HepG2 (cell line): Measurements from ENCODE around the gene PKIB. TPM values are rescaled to one million over a fixed set of nuclear protein-coding genes. Genes with fewer than 3 reads are reported as not detected.

Experiments used
- ATAC-seq: fragments of 200-7000 bp; cut with Tn5 transposase; 3 replicates; pipeline ENCODE4 v1.9.1; 2020; ENCODE audit warnings: mild to moderate bottlenecking, moderate library complexity
- BruUV-seq: library from RNA; stranded (reverse); fragments of 400-500 nt; replicated peaks from 2 replicates; lab custom pipeline; 2021; lab: Mats Ljungman, UMichigan
- CTCF ChIA-PET: fragments of 300-600 bp; formaldehyde crosslinking; extraction: SDS; loops from one replicate; lab custom pipeline; 2021; ENCODE audit warnings: low total read pairs, inconsistent platforms, low intra/inter-chr PET ratio; lab: Yijun Ruan, JAX
- POLR2A ChIA-PET: fragments of 350-600 bp; sonication (Branson Sonifier 250); formaldehyde crosslinking; loops from one replicate; lab custom pipeline; 2020; ENCODE audit warnings: antibody characterized with exemption, inconsistent platforms; lab: Yijun Ruan, JAX
- DNase-seq: peaks from one replicate; pipeline ENCODE4 v3.0.0-alpha.2; 2015; ENCODE audit warnings: low spot score
- FAIRE-seq: peaks from 3 replicates; lab custom pipeline; 2011; peaks lifted over from hg19 to GRCh38; lab: Jason Lieb, UNC
- H2AFZ ChIP-seq: one replicate; pipeline ENCODE4 v1.6.1; 2011; ENCODE audit warnings: low read length, inconsistent platforms
- H3K27ac ChIP-seq: fragments of 300-600 bp; 3 replicates; pipeline ENCODE4 v1.8.0; 2011; ENCODE audit warnings: mixed run types, mild to moderate bottlenecking, mixed read lengths, low read length, inconsistent platforms; ENCODE audit not compliant: insufficient read depth; ENCODE audit errors: extremely low read length
- H3K27me3 ChIP-seq, 2 experiments: fragments of 200-600 bp in 1 of 2; 2 replicates in 1 of 2; 3 replicates in 1 of 2; pipeline versions ENCODE4 v1.6.0 to v1.8.0; 2011; ENCODE audit warnings: low read length in 2 of 2, mild to moderate bottlenecking in 2 of 2, moderate library complexity in 2 of 2, inconsistent platforms in 1 of 2; ENCODE audit not compliant: insufficient read depth in 2 of 2, control insufficient read depth in 1 of 2
- H3K36me3 ChIP-seq, 2 experiments: fragments of 200-600 bp in 1 of 2; replicated peaks in 1 of 2; 2 replicates in 1 of 2; 3 replicates in 1 of 2; pipeline versions ENCODE4 v1.5.1 to v1.8.0; 2011; ENCODE audit warnings: low read length in 2 of 2, inconsistent platforms in 1 of 2; ENCODE audit not compliant: insufficient read depth in 2 of 2, control insufficient read depth in 1 of 2
- H3K4me1 ChIP-seq: 2 replicates; pipeline ENCODE4 v1.5.1; 2012; ENCODE audit warnings: low read length, inconsistent platforms; ENCODE audit not compliant: insufficient read depth
- H3K4me2 ChIP-seq: 2 replicates; pipeline ENCODE4 v1.6.0; 2011; ENCODE audit warnings: low read depth, low read length, inconsistent platforms
- H3K4me3 ChIP-seq, 3 experiments: fragments of 200-600 bp in 1 of 3; sonication (generic), shearing (Covaris generic) in 1 of 3; replicated peaks in 1 of 3; 2 replicates each; pipeline ENCODE4 v1.5.1; 2011 to 2016; ENCODE audit warnings: low read length in 3 of 3, inconsistent platforms in 2 of 3, low read depth in 2 of 3, mild to moderate bottlenecking in 2 of 3, control low read depth in 1 of 3, mixed read lengths in 1 of 3; ENCODE audit not compliant: insufficient read depth in 1 of 3
- H3K79me2 ChIP-seq: one replicate; pipeline ENCODE4 v1.6.1; 2011; ENCODE audit warnings: low read length, inconsistent platforms; ENCODE audit not compliant: insufficient read depth
- H3K9ac ChIP-seq: 2 replicates; pipeline ENCODE4 v1.6.0; 2011; ENCODE audit warnings: mild to moderate bottlenecking, low read depth, low read length, inconsistent platforms; ENCODE audit not compliant: insufficient read depth
- H3K9me3 ChIP-seq: 2 replicates; pipeline ENCODE4 v1.5.1; 2012; ENCODE audit warnings: mild to moderate bottlenecking, low read length
- H4K20me1 ChIP-seq: 2 replicates; pipeline ENCODE4 v1.6.0; 2011; ENCODE audit warnings: inconsistent platforms, mild to moderate bottlenecking, low read length, moderate library complexity; ENCODE audit not compliant: insufficient read depth
- CENPBD1 ChIP-seq: sonication (generic); formaldehyde crosslinking; IDR thresholded peaks from 2 replicates; pipeline ENCODE4 v1.8.0; 2022; ENCODE audit warnings: missing genetic modification reagents, low read depth, mild to moderate bottlenecking, borderline replicate concordance
- GLI4 ChIP-seq: sonication (generic); formaldehyde crosslinking; IDR thresholded peaks from 2 replicates; pipeline ENCODE4 v1.5.1; 2020; ENCODE audit warnings: missing genetic modification reagents, mild to moderate bottlenecking, moderate library complexity, borderline replicate concordance
- IRF1 ChIP-seq: sonication (generic); formaldehyde crosslinking; IDR thresholded peaks from 2 replicates; pipeline ENCODE4 v1.4.0; 2020; ENCODE audit warnings: low read depth, mild to moderate bottlenecking, missing genetic modification reagents
- KLF16 ChIP-seq, 2 experiments: sonication (generic) in 1 of 2; formaldehyde crosslinking in 1 of 2; IDR thresholded peaks; 2 replicates each; pipeline versions ENCODE4 v1.6.1 to v1.8.0; 2016 to 2023; ENCODE audit warnings: missing genetic modification reagents in 2 of 2, missing compliant biosample characterization in 1 of 2
- NFRKB ChIP-seq: fragments of 450-650 bp; IDR thresholded peaks from 2 replicates; pipeline ENCODE4 v1.6.1; 2017
- PBX2 ChIP-seq: IDR thresholded peaks from 2 replicates; pipeline ENCODE4 v1.6.1; 2016; ENCODE audit warnings: control low read depth
- PHF20 ChIP-seq: sonication (generic); formaldehyde crosslinking; IDR thresholded peaks from 2 replicates; pipeline ENCODE4 v1.5.0; 2020; ENCODE audit warnings: mild to moderate bottlenecking, missing genetic modification reagents
- ZNF260 ChIP-seq: sonication (generic); formaldehyde crosslinking; IDR thresholded peaks from 2 replicates; pipeline ENCODE4 v1.4.0; 2020; ENCODE audit warnings: missing genetic modification reagents, low read depth, mild to moderate bottlenecking, borderline replicate concordance
- ZNF432 ChIP-seq: sonication (generic); formaldehyde crosslinking; IDR thresholded peaks from 2 replicates; pipeline ENCODE4 v1.5.0; 2020; ENCODE audit warnings: missing genetic modification reagents, mild to moderate bottlenecking, borderline replicate concordance
- ZNF460 ChIP-seq: sonication (generic); formaldehyde crosslinking; IDR thresholded peaks from 2 replicates; pipeline ENCODE4 v1.5.1; 2020; ENCODE audit warnings: missing genetic modification reagents, mild to moderate bottlenecking, borderline replicate concordance
- WGBS: methylation state at CpG from one replicate; pipeline ENCODE4 v1.1.6; 2017; ENCODE audit warnings: low lambda C conversion rate; 5-methylcytosine and 5-hydroxymethylcytosine counted together
- in situ Hi-C: cut with HindIII; loops from 2 replicates; pipeline ENCODE4 v1.10.0; 2017; ENCODE audit warnings: low pct_unique_long_range_greater_than_20kb; ENCODE audit not compliant: extremely low pct_ligation_motif_present
- intact Hi-C: fragments of 100-400 bp; cut with micrococcal nuclease; formaldehyde crosslinking; loops from one replicate; pipeline ENCODE4 v1.10.0; 2022; ENCODE audit not compliant: unreplicated experiment
- polyA plus RNA-seq, 8 experiments: library from polyadenylated mRNA; depleted of rRNA in 3 of 8; stranded (reverse) in 7 of 8; unstranded in 1 of 8; fragments of >200 nt; fragmentation: Illumina TruSeq in 4 of 8; extraction: Trizol in 4 of 8; gene quantifications; 2 replicates each; pipeline versions ENCODE4 v1.2.1 to v1.2.3, GENCODE V29; 2011 to 2016; ENCODE audit warnings: low read depth in 4 of 8, missing spikeins in 1 of 8, mixed read lengths in 1 of 8; ENCODE audit not compliant: insufficient read depth in 1 of 8
- total RNA-seq, 5 experiments: library from RNA; depleted of rRNA; stranded (reverse); fragments of >200 nt; fragmentation: Illumina TruSeq; extraction: Trizol; gene quantifications; 2 replicates each; pipeline ENCODE4 v1.2.3, GENCODE V29; 2016; ENCODE audit warnings: low read depth in 1 of 5
- TF ChIP-seq, protein P1 (sequence below): sonication (generic); formaldehyde crosslinking; IDR thresholded peaks from 2 replicates; pipeline ENCODE4 v1.4.0; 2020; ENCODE audit warnings: missing genetic modification reagents, borderline replicate concordance
- TF ChIP-seq, protein P2 (sequence below), 2 experiments: sonication (generic) in 1 of 2; formaldehyde crosslinking in 1 of 2; IDR thresholded peaks; 2 replicates each; pipeline versions ENCODE4 v1.4.0 to v1.6.1; 2016 to 2020; ENCODE audit warnings: borderline replicate concordance in 1 of 2, low read depth in 1 of 2, mild to moderate bottlenecking in 1 of 2, missing genetic modification reagents in 1 of 2

The PKIB gene
- total and polyA plus RNA-seq, 2 of the 13 experiments (the other 11 are each of a cell fraction or from before 2014, with no cell fraction given): 1.4 to 1.5 TPM

- Histone ChIP-seq H3K4me3 (no peak overlapping the region), H3K27me3 (no peaks in the 10 kb centered on the region), H3K4me1 (no peaks in the 10 kb centered on the region), H3K79me2 (no peaks in the 10 kb centered on the region), H2AFZ (no peak overlapping the region), H3K36me3 (no peaks in the 10 kb centered on the region), H3K4me2 (no peak overlapping the region), H3K9ac (no peak overlapping the region), H4K20me1 (no peaks in the 10 kb centered on the region), H3K27ac (no peak overlapping the region), H3K9me3 (no peaks in the 10 kb centered on the region)
- 5% methylated on average over 2 of the region's 2 CpGs for WGBS
- FAIRE-seq (no peak), DNase-seq (no peak), ATAC-seq (no peak)
- TF ChIP-seq PHF20 (CRISPR knock-in tag) (no peak), IRF1 (CRISPR knock-in tag) (no peak), ZNF460 (CRISPR knock-in tag) (no peak), NFRKB (no peak), PBX2 (CRISPR knock-in tag) (no peak), GLI4 (CRISPR knock-in tag) (no peak), KLF16 (CRISPR knock-in tag; IDR thresholded peaks at IDR 0.05) (no peak), ZNF432 (no peak), CENPBD1 (CRISPR knock-in tag) (no peak), ZNF260 (CRISPR knock-in tag) (no peak)
- TF ChIP-seq, protein P1, sequence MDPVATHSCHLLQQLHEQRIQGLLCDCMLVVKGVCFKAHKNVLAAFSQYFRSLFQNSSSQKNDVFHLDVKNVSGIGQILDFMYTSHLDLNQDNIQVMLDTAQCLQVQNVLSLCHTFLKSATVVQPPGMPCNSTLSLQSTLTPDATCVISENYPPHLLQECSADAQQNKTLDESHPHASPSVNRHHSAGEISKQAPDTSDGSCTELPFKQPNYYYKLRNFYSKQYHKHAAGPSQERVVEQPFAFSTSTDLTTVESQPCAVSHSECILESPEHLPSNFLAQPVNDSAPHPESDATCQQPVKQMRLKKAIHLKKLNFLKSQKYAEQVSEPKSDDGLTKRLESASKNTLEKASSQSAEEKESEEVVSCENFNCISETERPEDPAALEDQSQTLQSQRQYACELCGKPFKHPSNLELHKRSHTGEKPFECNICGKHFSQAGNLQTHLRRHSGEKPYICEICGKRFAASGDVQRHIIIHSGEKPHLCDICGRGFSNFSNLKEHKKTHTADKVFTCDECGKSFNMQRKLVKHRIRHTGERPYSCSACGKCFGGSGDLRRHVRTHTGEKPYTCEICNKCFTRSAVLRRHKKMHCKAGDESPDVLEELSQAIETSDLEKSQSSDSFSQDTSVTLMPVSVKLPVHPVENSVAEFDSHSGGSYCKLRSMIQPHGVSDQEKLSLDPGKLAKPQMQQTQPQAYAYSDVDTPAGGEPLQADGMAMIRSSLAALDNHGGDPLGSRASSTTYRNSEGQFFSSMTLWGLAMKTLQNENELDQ (CRISPR knock-in tag): no peak
- TF ChIP-seq, protein P2, sequence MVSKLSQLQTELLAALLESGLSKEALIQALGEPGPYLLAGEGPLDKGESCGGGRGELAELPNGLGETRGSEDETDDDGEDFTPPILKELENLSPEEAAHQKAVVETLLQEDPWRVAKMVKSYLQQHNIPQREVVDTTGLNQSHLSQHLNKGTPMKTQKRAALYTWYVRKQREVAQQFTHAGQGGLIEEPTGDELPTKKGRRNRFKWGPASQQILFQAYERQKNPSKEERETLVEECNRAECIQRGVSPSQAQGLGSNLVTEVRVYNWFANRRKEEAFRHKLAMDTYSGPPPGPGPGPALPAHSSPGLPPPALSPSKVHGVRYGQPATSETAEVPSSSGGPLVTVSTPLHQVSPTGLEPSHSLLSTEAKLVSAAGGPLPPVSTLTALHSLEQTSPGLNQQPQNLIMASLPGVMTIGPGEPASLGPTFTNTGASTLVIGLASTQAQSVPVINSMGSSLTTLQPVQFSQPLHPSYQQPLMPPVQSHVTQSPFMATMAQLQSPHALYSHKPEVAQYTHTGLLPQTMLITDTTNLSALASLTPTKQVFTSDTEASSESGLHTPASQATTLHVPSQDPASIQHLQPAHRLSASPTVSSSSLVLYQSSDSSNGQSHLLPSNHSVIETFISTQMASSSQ (IDR thresholded peaks at IDR 0.05; ENCODE audit: low read depth): no peak
- TF ChIP-seq, protein P2 (CRISPR knock-in tag; IDR thresholded peaks at IDR 0.05; ENCODE audit: borderline replicate concordance): no peak
- intact Hi-C loops: no loop called here
- BruUV-seq: no TSS peak
- CTCF ChIA-PET: no interaction called here
- in situ Hi-C loops: no loop called here
- POLR2A ChIA-PET: no interaction called here
Observed at GRCh38 chr6:122571888-122572287, 38.3 kb upstream of the PKIB start.
